GM12878 (cell line): Measurements from ENCODE around the gene FMNL2. TPM values are rescaled to one million over a fixed set of nuclear protein-coding genes. Genes with fewer than 3 reads are reported as not detected.

Source experiments
- ATAC-seq: fragments of 200-7000 bp; cut with Tn5 transposase; 3 replicates; pipeline ENCODE4 v1.9.1; 2020; ENCODE audit warnings: mild to moderate bottlenecking, moderate library complexity
- BruUV-seq: library from RNA; stranded (reverse); fragments of 400-500 nt; replicated peaks from 2 replicates; lab custom pipeline; 2021; lab: Mats Ljungman, UMichigan
- CTCF ChIA-PET: fragments of 300-600 bp; sonication (Branson Sonifier 250); formaldehyde crosslinking; extraction: SDS; loops from one replicate; lab custom pipeline; 2021; ENCODE audit warnings: inconsistent platforms; lab: Yijun Ruan, JAX
- POLR2A ChIA-PET: fragments of 350-600 bp; formaldehyde crosslinking; extraction: SDS; loops from one replicate; lab custom pipeline; 2021; ENCODE audit warnings: inconsistent platforms; lab: Charles Lee
- RAD21 ChIA-PET: fragments of 300-600 bp; sonication (Branson Sonifier 250); formaldehyde crosslinking; loops from one replicate; lab custom pipeline; 2023; ENCODE audit warnings: antibody characterized with exemption; ENCODE audit not compliant: unreplicated experiment; lab: Charles Lee
- SMC1A ChIA-PET: fragments of 300-600 bp; sonication (Branson Sonifier 250); formaldehyde crosslinking; loops from one replicate; lab custom pipeline; 2023; ENCODE audit not compliant: unreplicated experiment, uncharacterized antibody; lab: Charles Lee
- DNase-seq: peaks from one replicate; pipeline ENCODE4 v3.0.0-alpha.2; 2011; ENCODE audit warnings: low read depth, low spot score
- FAIRE-seq: peaks from 3 replicates; lab custom pipeline; 2011; peaks lifted over from hg19 to GRCh38; lab: Jason Lieb, UNC
- H2AFZ ChIP-seq: 2 replicates; pipeline ENCODE4 v1.6.0; 2011; ENCODE audit warnings: low read depth, low read length, control low read depth; ENCODE audit not compliant: control insufficient read depth
- H3K27ac ChIP-seq: 2 replicates; pipeline ENCODE4 v1.5.1; 2011; ENCODE audit warnings: control low read depth; ENCODE audit not compliant: control insufficient read depth, insufficient read depth
- H3K27me3 ChIP-seq, 2 experiments: replicated peaks in 1 of 2; 2 replicates each; pipeline versions ENCODE4 v1.6.0 to v1.6.1; 2011; ENCODE audit warnings: low read length in 1 of 2; ENCODE audit not compliant: control insufficient read depth in 2 of 2, insufficient read depth in 2 of 2
- H3K36me3 ChIP-seq, 2 experiments: 2 replicates each; pipeline ENCODE4 v1.5.1; 2011; ENCODE audit warnings: low read length in 1 of 2; ENCODE audit not compliant: control insufficient read depth in 2 of 2, insufficient read depth in 2 of 2
- H3K4me1 ChIP-seq: 2 replicates; pipeline ENCODE4 v1.6.1; 2011; ENCODE audit warnings: mild to moderate bottlenecking, low read length, moderate library complexity, mixed read lengths; ENCODE audit not compliant: control insufficient read depth, insufficient read depth
- H3K4me2 ChIP-seq: 2 replicates; pipeline ENCODE4 v1.6.0; 2011; ENCODE audit warnings: control low read depth; ENCODE audit not compliant: control insufficient read depth, insufficient read depth
- H3K4me3 ChIP-seq: fragments of 200-600 bp; sonication (generic); 2 replicates; pipeline ENCODE4 v1.5.1; 2016
- H3K79me2 ChIP-seq: 2 replicates; pipeline ENCODE4 v1.6.0; 2011; ENCODE audit warnings: low read length; ENCODE audit not compliant: control insufficient read depth, insufficient read depth
- H3K9ac ChIP-seq: 2 replicates; pipeline ENCODE4 v1.8.0; 2011; ENCODE audit warnings: low read length, control low read depth, mixed read lengths; ENCODE audit not compliant: control insufficient read depth, insufficient read depth
- H3K9me3 ChIP-seq: replicated peaks from 3 replicates; pipeline ENCODE4 v1.5.1; 2011; ENCODE audit warnings: mild to moderate bottlenecking, low read length; ENCODE audit not compliant: control insufficient read depth, insufficient read depth
- H4K20me1 ChIP-seq: 2 replicates; pipeline ENCODE4 v1.6.0; 2011; ENCODE audit not compliant: control insufficient read depth, insufficient read depth
- BHLHE40 ChIP-seq, 2 experiments: fragments of 450-650 bp in 1 of 2; IDR thresholded peaks; 2 replicates each; pipeline ENCODE4 v1.6.1; 2011 to 2017; ENCODE audit warnings: low read depth in 2 of 2, borderline replicate concordance in 1 of 2, improper control_type of control experiment in 1 of 2, low read length in 1 of 2, mild to moderate bottlenecking in 1 of 2
- CBX5 ChIP-seq: sonication (generic); IDR thresholded peaks from 2 replicates; pipeline ENCODE4 v1.6.1; 2016; ENCODE audit warnings: low read depth, moderate library complexity, mild to moderate bottlenecking, inconsistent platforms
- HCFC1 ChIP-seq: fragments of 150-350 bp; IDR thresholded peaks from 2 replicates; pipeline ENCODE4 v1.6.1; 2014; ENCODE audit warnings: low read length
- NFYB ChIP-seq: IDR thresholded peaks from 2 replicates; pipeline ENCODE4 v1.6.1; 2011; ENCODE audit warnings: low read depth, mild to moderate bottlenecking, low read length, improper control_type of control experiment, moderate library complexity; ENCODE audit not compliant: insufficient read depth
- NR2F1 ChIP-seq: fragments of 450-650 bp; conservative IDR thresholded peaks from 2 replicates; pipeline ENCODE4 v1.6.1; 2017; ENCODE audit warnings: mild to moderate bottlenecking
- POU2F2 ChIP-seq: IDR thresholded peaks from 3 replicates; pipeline ENCODE4 v1.6.1; 2011; ENCODE audit warnings: low read depth, mild to moderate bottlenecking, low read length, borderline replicate concordance
- SIN3A ChIP-seq: IDR thresholded peaks from 2 replicates; pipeline ENCODE4 v1.6.1; 2012; ENCODE audit warnings: low read depth, low read length, improper control_type of control experiment
- SMAD1 ChIP-seq: fragments of 450-650 bp; IDR thresholded peaks from 2 replicates; pipeline ENCODE4 v1.6.1; 2018; ENCODE audit warnings: mild to moderate bottlenecking, low read depth; ENCODE audit not compliant: partially characterized antibody
- SMAD5 ChIP-seq: IDR thresholded peaks from 2 replicates; pipeline ENCODE4 v1.6.1; 2016; ENCODE audit warnings: antibody characterized with exemption, low read depth
- TARDBP ChIP-seq: IDR thresholded peaks from 2 replicates; pipeline ENCODE4 v1.6.1; 2016; ENCODE audit warnings: borderline replicate concordance
- ZBED1 ChIP-seq: IDR thresholded peaks from 2 replicates; pipeline ENCODE4 v1.6.1; 2016; ENCODE audit warnings: borderline replicate concordance
- ZZZ3 ChIP-seq: IDR thresholded peaks from 2 replicates; pipeline ENCODE4 v1.6.1; 2011; ENCODE audit warnings: low read depth; ENCODE audit not compliant: control insufficient read depth, insufficient read length
- WGBS: methylation state at CpG from one replicate; pipeline ENCODE4 v1.1.6; 2016; ENCODE audit warnings: low lambda C conversion rate; ENCODE audit not compliant: insufficient replicate concordance, insufficient coverage; ENCODE audit errors: missing lambda C conversion rate; 5-methylcytosine and 5-hydroxymethylcytosine counted together
- in situ Hi-C: fragments of 300-500 bp; cut with MboI; formaldehyde crosslinking; loops from 9 replicates; pipeline ENCODE4 v1.14.3; 2018; ENCODE audit warnings: mixed read lengths
- intact Hi-C: fragments of 100-400 bp; cut with micrococcal nuclease; formaldehyde crosslinking; loops from one replicate; pipeline ENCODE4 v1.14.2; 2022; ENCODE audit not compliant: unreplicated experiment
- polyA plus RNA-seq, 11 experiments: library from polyadenylated mRNA; depleted of rRNA in 4 of 11; unstranded in 6 of 11; stranded (reverse) in 5 of 11; fragments of >200 nt; fragmentation: Nextera tagmentation in 4 of 11; fragmentation: Illumina TruSeq in 1 of 11; extraction: Ambion mirVana in 4 of 11; extraction: Trizol in 1 of 11; gene quantifications; 1 replicate in 1 of 11; 2 replicates in 10 of 11; pipeline versions ENCODE4 v1.2.1 to v1.2.3, GENCODE V29; 2011 to 2016; ENCODE audit warnings: inconsistent platforms in 2 of 11, missing spikeins in 2 of 11, low read depth in 1 of 11
- total RNA-seq, 4 experiments: library from RNA; depleted of rRNA in 3 of 4; stranded (reverse); fragments of >200 nt in 3 of 4; fragmentation: Illumina TruSeq in 1 of 4; extraction: Trizol in 1 of 4; gene quantifications; 2 replicates each; pipeline versions ENCODE4 v1.2.1 to v1.2.3, GENCODE V29; 2013 to 2021
- TF ChIP-seq, protein P1 (sequence below): IDR thresholded peaks from 2 replicates; pipeline ENCODE4 v1.6.1; 2012; ENCODE audit warnings: low read depth, low read length, improper control_type of control experiment

FMNL2 gene
- total and polyA plus RNA-seq, 10 of the 15 experiments (the other 5 are each of a cell fraction or from before 2014, with no cell fraction given), result 0.13 to 9.9 (median 0.35) TPM

DNA sequence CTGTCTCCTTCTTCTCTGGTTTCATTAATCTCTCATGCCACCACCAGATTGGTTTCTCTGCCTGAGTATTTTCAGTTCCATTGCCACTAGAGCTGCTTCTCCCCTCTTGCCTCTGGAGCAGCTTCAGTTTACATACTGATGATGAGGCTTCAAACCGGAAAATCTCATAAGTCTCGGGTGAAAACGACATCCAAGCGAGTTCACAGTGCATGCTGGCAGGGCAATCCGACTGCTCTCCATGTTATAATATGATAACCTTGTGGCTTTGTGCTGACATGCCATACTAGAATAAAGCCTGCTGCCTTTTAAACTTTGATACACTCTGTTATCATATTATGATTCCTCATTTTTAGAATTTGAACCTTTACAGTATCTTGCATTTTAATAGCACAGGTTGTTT lies 228.8 kb downstream of the FMNL2 start:
- no peak for TF ChIP-seq ZZZ3
- TF ChIP-seq, protein P1, sequence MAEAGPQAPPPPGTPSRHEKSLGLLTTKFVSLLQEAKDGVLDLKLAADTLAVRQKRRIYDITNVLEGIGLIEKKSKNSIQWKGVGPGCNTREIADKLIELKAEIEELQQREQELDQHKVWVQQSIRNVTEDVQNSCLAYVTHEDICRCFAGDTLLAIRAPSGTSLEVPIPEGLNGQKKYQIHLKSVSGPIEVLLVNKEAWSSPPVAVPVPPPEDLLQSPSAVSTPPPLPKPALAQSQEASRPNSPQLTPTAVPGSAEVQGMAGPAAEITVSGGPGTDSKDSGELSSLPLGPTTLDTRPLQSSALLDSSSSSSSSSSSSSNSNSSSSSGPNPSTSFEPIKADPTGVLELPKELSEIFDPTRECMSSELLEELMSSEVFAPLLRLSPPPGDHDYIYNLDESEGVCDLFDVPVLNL, result no peak
- no peak for TF ChIP-seq SMAD1
- no peak for TF ChIP-seq CBX5
- no peak for TF ChIP-seq ZBED1
- no peak for TF ChIP-seq POU2F2
- TF ChIP-seq NR2F1, result no peak
- no peak for TF ChIP-seq HCFC1
- no peak for TF ChIP-seq BHLHE40 (IDR thresholded peaks at IDR 0.05; ENCODE audit: borderline replicate concordance in 1 of 2, low read depth in 2 of 2, low read length in 1 of 2)
- TF ChIP-seq NFYB, result no peak
- TF ChIP-seq SMAD5, result no peak
- no peak for TF ChIP-seq SIN3A
- no peak for TF ChIP-seq TARDBP
- RAD21 ChIA-PET, result interaction anchor here (0.8 to 3.6 kb wide), 5 partner anchors 57 to 196 kb away, joined by 3 to 13 read pairs (median 4); no protein-coding TSS in a partner anchor
- Histone ChIP-seq H3K27me3 (no peaks in the 10 kb centered on the region), H3K9me3 (no peaks in the 10 kb centered on the region), H4K20me1 (no peaks in the 10 kb centered on the region), H3K9ac (no peak overlapping the region), H3K4me1 (peaks cover 28% of the 10 kb centered on the region), H3K4me2 (no peak overlapping the region), H2AFZ (no peak overlapping the region), H3K79me2 (no peaks in the 10 kb centered on the region), H3K27ac (no peak overlapping the region), H3K36me3 (no peaks in the 10 kb centered on the region), H3K4me3 (no peak overlapping the region)
- ATAC-seq (no peak), DNase-seq (no peak), FAIRE-seq (no peak)
- in situ Hi-C loops, result no loop called here
- 88% methylated on average over 5 of the region's 5 CpGs for WGBS
- POLR2A ChIA-PET, result no interaction called here
- SMC1A ChIA-PET, result interaction anchor here (1.0 to 3.4 kb wide), 7 partner anchors 8 to 95 kb away, joined by 3 to 30 read pairs (median 8); no protein-coding TSS in a partner anchor
- CTCF ChIA-PET, result interaction anchor here (0.9 to 2.0 kb wide), 5 partner anchors 8 to 96 kb away, joined by 3 to 5 read pairs (median 3); no protein-coding TSS in a partner anchor
- BruUV-seq, result no TSS peak
- intact Hi-C loops, result loop anchor here (10.0 kb wide), 1 partner anchor 519 kb away; no protein-coding TSS in a partner anchor
